Epidermal melanocyte (primary cell): ENCODE measurements around the gene SSR4.
"Not testable (repeated sequence)": the region's sequence is repeated elsewhere in the genome, so short reads cannot be mapped to it uniquely, and the experiment has no call there.

Experiments used
- DNase-seq: peaks from one replicate; pipeline ENCODE4 v3.0.0; 2011; ENCODE audit warnings: low spot score; ENCODE audit not compliant: insufficient read length

Gene SSR4

DNA sequence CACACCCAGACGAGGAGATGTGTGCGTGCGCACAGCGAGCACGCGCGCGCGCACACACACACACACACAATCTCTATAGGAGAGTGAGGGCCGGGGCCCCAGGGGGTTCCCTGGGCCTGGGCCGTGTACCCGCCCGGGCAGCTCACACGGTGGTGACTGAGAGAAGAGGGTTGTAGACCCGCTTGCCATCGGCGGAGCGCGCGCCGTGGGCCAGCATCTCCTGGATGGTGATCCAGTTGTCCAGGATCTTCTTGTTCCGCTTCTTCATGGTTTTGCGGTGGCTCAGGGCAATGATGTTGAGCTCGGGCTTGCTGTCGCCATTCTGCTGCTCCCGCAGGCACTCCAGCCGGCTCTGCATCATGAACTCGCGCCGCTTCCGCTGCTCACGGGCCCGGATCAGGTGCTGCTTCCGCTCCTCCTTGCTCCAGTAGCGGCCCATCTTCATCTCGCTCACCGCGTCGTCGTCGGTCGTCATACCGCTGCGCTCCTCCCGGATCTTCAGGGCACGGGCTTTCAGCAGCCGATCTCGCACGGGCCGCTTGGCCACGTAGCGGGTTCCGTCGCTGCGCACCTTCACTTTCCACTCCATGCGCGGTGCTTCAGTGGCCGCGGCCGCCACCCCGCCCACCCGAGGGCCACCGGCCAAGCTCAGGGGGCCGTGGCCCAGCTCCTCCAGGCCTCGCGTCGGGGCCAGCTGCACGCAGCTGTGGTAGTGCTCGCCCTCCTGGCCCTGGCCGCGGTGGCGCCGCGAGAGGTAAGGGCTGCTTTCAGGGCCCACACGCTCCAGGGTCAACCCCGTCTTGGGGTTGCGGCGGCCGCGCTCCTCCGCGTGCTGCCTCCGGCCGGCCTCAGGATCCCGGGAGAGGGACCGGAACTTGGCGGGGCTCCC, 9.0 kb downstream of the SSR4 start:
- DNase-seq, result no peak

GRCh38 chrX:153804100-153804595, 9.7 kb downstream of the SSR4 start:
- DNase-seq, result no peak

DNA sequence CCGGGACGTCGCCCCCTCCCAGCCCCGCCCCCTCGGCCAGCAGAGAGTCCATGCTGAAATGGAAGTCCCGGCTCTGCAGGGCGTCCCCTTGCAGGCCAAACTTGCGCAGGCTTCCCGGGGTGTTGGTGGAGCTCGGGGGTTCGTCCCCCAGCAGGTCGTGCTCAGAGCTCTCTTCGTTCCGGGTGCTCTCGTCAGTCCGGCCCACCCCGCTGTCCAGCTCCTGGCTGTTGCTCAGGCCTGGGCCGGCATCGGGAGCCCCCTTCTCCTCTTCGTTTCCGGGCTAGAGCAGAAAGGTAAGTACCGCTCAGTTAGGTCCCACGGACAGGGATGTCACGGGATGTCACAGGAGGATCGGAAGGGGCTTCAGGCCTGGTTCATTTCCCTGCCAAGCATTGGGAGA, 10.2 kb downstream of the SSR4 start:
- DNase-seq, result no peak

DNA sequence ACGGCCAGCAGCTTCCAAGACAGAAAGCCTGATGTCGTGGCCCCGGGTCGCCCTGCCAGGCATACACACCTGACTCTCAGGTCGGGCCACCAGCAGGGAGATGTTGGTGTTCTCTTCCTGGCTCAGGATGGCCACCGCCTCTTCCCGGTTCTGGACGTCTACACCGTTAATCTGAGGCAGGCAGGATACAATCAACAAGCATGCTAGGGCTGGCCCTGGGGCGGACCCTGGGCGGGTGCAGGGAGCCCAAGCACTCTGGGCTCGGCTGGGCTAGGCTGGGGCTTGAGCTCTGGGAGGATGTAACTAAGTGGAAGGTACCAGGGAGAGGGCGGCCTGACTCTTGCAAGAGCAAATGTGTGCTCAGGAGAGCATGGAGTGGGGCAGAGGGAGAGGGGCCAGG, 11.0 kb downstream of the SSR4 start:
- no peak for DNase-seq

DNA sequence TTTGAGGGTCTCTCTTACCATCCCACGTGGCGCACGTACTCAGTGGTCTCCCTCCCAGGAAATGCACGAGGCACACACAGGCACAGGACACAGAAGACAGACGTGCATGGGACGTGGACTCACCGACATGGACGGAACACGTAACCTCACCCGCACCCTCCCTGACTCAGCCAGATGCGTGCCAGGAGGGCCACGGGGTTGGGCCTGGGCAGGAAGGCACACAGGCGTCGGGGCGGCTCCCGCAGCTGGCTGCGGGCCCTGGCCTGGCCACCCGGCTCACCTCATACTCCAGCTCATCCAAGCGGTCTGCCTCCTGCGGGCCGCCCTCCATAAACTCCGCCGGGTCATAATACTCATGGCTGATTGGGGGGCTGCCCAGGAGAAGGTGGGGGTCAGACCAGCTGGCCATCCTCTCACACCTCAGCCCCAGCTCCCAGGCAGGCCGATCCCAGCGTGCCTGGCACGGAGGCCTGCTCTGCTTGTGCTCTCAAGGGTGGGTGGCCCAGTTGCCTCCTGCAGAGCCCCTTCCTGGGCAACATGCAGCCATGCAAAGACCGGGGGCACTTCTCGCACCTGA, 12.6 kb downstream of the SSR4 start:
- DNase-seq, result no peak

DNA sequence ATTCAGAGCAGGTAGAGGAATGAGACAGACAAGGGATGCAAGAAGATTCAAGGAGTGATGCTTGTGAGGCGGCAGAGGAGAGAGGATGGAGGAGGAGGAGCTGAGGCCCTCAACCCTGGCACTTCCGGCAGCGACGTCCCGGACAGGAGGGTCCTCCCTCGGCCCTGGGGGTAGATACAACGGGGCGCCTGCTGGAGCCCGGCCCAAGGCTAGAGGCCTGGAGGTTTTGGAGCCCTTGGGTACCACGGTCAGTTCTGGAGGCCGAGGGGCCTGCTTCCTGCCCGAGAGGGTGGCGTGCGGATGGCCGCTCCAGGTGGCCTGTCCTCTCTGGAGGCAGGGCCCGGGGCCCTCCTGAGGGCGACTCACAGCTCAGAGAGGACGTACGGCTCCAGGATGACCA, 13.5 kb downstream of the SSR4 start:
- DNase-seq, result no peak

- no peak for DNase-seq
These were observed 17.8 kb downstream of the SSR4 start for GRCh38 chrX:153812220-153812619.

DNA sequence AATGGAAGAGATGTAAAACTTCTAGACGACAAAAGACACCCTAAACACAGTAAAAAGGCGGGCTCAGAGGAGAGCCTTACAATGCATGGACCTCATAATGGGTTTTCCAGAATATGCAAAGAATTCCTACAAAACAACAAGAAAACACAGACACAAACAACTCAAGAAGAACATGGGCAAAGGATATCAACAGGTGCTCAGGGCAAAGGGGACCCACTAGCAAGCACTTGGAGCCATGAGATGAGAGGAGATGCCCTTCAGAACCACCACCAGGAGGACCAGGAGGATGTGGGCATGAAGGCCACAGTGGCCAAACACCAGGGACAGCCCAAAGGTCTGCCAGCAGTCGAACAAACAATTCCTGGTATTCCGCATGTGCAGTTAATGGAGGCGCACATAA, 18.7 kb downstream of the SSR4 start:
- no peak for DNase-seq

DNA sequence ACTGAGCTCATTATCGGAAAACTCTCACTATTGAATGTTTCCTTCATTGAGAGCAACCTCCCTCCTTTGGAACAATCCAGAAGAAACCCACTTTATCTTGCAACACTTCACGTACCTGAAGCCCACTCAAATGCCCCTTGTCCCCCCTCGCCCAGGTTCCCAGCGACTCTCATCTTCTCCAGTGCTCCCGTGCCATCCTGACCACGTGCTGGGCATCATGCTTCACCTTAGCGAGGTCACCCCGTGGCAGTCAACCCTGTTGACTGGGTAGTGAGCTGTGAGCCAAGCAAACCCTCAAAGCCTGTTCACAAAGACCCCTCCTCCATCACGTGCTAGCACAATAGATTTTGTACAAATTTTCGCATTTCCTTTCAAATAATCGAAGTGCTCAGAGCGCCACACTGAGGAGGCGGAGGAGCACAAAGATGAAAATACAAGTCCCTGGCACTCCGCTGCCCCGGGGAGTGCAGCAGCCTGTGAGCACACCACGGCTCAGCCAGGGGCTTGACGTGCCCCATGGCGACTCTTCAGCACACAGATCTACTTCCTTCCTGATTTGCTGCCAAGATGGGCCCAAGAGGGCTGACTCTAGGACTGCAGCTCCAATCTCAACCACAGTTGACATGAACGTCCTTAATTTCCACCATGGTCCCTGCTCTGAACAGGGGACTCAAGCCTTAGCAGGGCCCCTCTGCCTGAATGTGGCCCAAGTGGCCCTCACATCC, 20.3 kb downstream of the SSR4 start:
- no peak for DNase-seq

DNA sequence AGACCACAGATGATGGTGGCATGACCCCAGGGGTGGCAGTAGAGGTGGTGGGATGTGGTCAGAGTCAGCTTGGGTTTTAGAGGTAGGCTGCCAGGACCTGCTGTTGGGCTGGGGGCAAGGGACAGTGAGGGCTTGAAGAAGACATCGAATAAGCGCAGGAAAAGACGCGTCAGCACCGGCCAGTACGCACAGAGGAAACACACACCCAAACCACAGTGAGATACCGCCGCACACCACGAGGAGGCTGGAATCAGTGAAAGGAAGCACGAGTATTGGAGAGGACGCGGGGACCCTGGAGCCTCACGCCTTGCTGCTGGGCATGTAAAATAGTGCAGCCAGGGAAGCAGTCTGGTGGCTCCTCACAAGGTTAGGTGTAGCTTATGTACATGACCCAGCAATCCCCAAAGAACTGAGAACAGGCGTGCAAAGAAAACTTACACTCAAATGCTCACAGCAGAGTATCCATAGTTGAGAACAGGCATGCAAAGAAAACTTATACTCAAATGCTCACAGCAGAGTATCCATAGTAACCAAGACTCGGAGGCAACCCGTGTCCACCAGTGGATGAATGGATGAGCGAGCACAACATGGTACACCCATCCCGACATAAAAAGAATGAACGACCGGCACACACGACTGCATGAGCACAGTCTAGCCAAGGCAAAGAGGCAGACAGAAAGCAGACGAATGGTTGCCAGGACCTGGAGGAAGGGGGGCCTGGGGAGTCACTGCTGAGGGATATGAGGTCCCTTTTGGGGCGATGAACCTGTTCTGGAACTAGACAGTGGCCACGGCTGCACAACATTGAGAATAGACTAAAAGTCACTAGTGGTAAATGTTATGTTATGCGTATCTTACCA, 22.6 kb downstream of the SSR4 start:
- DNase-seq, result no peak

DNA sequence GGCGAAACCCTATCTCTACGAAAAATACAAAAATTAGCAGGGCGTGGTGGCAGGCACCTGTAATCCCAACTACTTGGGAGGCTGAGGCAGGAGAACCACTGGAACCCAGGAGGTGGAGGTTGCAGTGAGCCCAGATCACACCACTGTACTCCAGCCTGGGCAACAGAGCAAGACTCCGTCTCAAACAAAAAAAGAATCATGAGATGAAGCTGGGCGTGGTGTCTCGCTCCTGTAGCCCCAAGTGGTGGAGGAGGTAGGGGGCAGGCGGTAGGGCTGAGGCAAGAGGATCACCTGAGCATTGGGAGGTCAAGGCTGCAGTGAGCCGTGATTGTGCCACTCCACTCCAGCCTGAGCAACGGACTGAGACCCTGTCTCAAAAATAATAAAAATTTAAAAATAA, 23.6 kb downstream of the SSR4 start:
- not testable (repeated sequence) for DNase-seq

GRCh38 chrX:153818571-153819383, 24.3 kb downstream of the SSR4 start:
- no peak for DNase-seq

DNA sequence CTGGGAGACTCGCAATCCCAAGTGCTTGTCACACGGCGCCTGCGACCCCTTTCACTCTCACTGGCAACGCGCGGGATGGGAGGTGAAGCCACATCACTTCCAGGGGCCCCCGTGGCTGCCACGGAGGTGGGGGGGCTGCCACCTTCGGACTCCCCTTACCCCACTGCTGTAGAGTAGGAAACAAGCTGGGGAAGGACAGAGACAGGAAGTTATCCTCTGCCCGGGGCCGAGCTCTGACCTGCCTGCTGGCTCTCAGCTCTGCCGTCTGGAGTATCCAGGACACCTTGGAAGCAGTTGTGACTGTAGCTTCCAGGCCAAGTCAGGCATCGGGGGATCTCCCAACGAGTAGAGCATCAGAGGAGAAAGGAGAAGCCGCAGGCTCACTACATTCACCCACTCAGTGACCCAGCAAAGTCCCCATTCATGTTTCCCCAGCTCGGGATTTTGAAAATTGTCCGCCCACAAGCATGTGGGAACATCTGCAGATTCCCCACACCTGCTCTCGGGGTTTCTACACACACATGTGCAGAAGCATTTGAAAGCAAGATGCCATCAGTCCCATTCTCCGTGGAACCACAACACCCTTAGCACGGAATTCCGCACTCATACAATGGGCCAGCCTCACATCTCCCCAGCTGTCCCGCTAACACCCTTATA, 25.0 kb downstream of the SSR4 start:
- no peak for DNase-seq

DNA sequence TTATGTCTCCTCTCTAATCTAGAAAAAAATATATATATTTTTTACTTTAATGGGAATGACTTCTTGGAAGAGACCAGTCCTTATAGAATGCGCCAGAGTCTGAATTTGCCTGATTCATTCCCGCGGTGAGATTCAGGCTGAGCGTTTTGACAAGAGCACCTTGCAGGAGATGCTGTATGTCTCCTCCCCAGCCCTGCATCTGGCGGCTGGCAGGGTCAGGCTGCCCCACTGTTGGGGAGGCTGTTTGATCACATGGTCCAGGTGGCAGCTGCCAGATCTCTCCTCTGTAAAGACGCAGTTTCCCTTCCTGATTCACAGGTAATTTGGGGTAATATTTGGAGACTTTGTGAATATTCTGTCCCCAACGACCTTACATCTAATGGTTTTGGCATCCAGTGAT, 26.1 kb downstream of the SSR4 start:
- DNase-seq, result no peak

- DNase-seq, result no peak
These were observed 26.6 kb downstream of the SSR4 start for GRCh38 chrX:153821066-153821465.

DNA sequence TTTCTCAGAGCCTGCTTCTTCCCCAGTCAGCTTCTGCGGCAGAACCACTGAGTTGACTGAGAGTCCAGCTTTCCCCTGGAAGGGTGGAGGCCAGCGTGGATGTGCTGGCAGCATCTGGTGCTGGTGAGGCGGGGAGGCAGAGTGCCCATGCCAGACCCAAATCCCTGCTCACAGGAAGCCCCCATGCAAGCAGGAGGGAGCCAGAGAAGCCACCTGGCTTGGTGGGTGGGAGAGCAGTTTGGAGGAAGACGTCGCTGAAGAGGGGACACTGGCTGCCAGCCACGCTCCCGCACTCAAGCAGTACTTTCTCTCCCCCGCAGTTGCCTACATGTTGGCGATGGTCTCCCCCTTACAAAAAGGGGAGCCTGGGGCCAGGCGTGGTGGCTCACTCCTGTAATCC, 29.9 kb downstream of the SSR4 start:
- no peak for DNase-seq

- DNase-seq, result no peak
These were observed 30.6 kb downstream of the SSR4 start for GRCh38 chrX:153825042-153825441.

GRCh38 chrX:153827016-153827415, 32.5 kb downstream of the SSR4 start:
- DNase-seq, result no peak

GRCh38 chrX:153827903-153828302, 33.4 kb downstream of the SSR4 start:
- no peak for DNase-seq

GRCh38 chrX:153828308-153828707, 33.8 kb downstream of the SSR4 start:
- no peak for DNase-seq
